Measurements from ENCODE around the gene CREM.
"Not testable (repeated sequence)": the region's sequence is repeated elsewhere in the genome, so short reads cannot be mapped to it uniquely, and the experiment has no call there.

Gene CREM

GRCh38 chr10:35126530-35127288 is at the start of gene CREM:
TSS of gene CREM (plus strand) at chr10:35126846. CDS start at chr10:35137836, 10,990 bp downstream.
- DNase-seq (ENCODE audit: low read depth): peak; percentile 67

- no peak for DNase-seq (ENCODE audit: low read depth)
Observed at GRCh38 chr10:35079265-35079664, 47.4 kb upstream of the CREM start.

GRCh38 chr10:35079763-35080162 is 46.9 kb upstream of the CREM start:
- peak; percentile 37 for DNase-seq (ENCODE audit: low read depth)

- not testable (repeated sequence) for DNase-seq (ENCODE audit: low read depth)
Observed at GRCh38 chr10:35080261-35080660, 46.4 kb upstream of the CREM start.

- DNase-seq (ENCODE audit: low read depth): no peak
Observed at GRCh38 chr10:35083242-35083641, 43.4 kb upstream of the CREM start.

GRCh38 chr10:35089611-35090161 is 37.0 kb upstream of the CREM start:
- DNase-seq (ENCODE audit: low read depth): no peak

GRCh38 chr10:35090162-35090954 is 36.3 kb upstream of the CREM start, which contains the start of gene CUL2:
TSS of gene CUL2 (minus strand) at chr10:35090341. CDS start at chr10:35071317, 19,024 bp downstream.
- peak; percentile 79 for DNase-seq (ENCODE audit: low read depth)

GRCh38 chr10:35091994-35092790 is 34.5 kb upstream of the CREM start:
- DNase-seq (ENCODE audit: low read depth): no peak

- DNase-seq (ENCODE audit: low read depth): no peak
Observed at GRCh38 chr10:35092851-35093250, 33.8 kb upstream of the CREM start.

- DNase-seq (ENCODE audit: low read depth): no peak
Observed at GRCh38 chr10:35096312-35096711, 30.3 kb upstream of the CREM start.

GRCh38 chr10:35097510-35097909 is 29.1 kb upstream of the CREM start:
- DNase-seq (ENCODE audit: low read depth): no peak

- no peak for DNase-seq (ENCODE audit: low read depth)
Observed at GRCh38 chr10:35103882-35104281, 22.8 kb upstream of the CREM start.

GRCh38 chr10:35112571-35112970 is 14.1 kb upstream of the CREM start:
- DNase-seq (ENCODE audit: low read depth): no peak

GRCh38 chr10:35119378-35119777 is 7.3 kb upstream of the CREM start:
- DNase-seq (ENCODE audit: low read depth): no peak

- no peak for DNase-seq (ENCODE audit: low read depth)
Observed at GRCh38 chr10:35124540-35124939, 2.1 kb upstream of the CREM start.

GRCh38 chr10:35126062-35126529 is 550 bp upstream of the CREM start:
- DNase-seq (ENCODE audit: low read depth): no peak

GRCh38 chr10:35127289-35127891 is 744 bp downstream of the CREM start:
- DNase-seq (ENCODE audit: low read depth): peak; percentile 27

GRCh38 chr10:35129185-35129674 is 2.6 kb downstream of the CREM start:
- no peak for DNase-seq (ENCODE audit: low read depth)

GRCh38 chr10:35130663-35131062 is 4.0 kb downstream of the CREM start:
- no peak for DNase-seq (ENCODE audit: low read depth)

- no peak for DNase-seq (ENCODE audit: low read depth)
Observed at GRCh38 chr10:35132727-35133126, 6.1 kb downstream of the CREM start.

GRCh38 chr10:35133586-35133985 is 6.9 kb downstream of the CREM start:
- DNase-seq (ENCODE audit: low read depth): no peak
